HCT116 (cell line): ENCODE results near the gene MED15. TPM values are rescaled to one million over a fixed set of nuclear protein-coding genes. Genes with fewer than 3 reads are reported as not detected.

Experiments
- ATAC-seq: fragments of 200-7000 bp; cut with Tn5 transposase; 2 replicates; pipeline ENCODE4 v1.9.1; 2020; ENCODE audit warnings: mild to moderate bottlenecking, moderate library complexity
- BruUV-seq: library from RNA; stranded (reverse); fragments of 400-500 nt; replicated peaks from 2 replicates; lab custom pipeline; 2021; lab: Mats Ljungman, UMichigan
- CTCF ChIA-PET: fragments of 300-600 bp; sonication (Branson Sonifier 250); formaldehyde crosslinking; loops from one replicate; lab custom pipeline; 2021; ENCODE audit warnings: antibody characterized with exemption; lab: Charles Lee
- POLR2A ChIA-PET: fragments of 300-600, 350-600 bp; sonication (Branson Sonifier 250); formaldehyde crosslinking; loops from one replicate; lab custom pipeline; 2021; ENCODE audit warnings: antibody characterized with exemption; lab: Charles Lee
- RAD21 ChIA-PET, 2 experiments: fragments of 300-600 bp; sonication (Branson Sonifier 250); formaldehyde crosslinking; loops; one replicate each; lab custom pipeline; 2023; ENCODE audit warnings: low total read pairs in 2 of 2; ENCODE audit not compliant: uncharacterized antibody in 2 of 2, unreplicated experiment in 2 of 2, low non-redundant PET in 1 of 2; lab: Charles Lee
- DNase-seq: peaks from one replicate; pipeline ENCODE4 v3.0.0-alpha.2; 2010; ENCODE audit warnings: low read depth, low spot score
- H2AFZ ChIP-seq: fragments of 200-600 bp; shearing (Covaris generic), sonication (generic); 2 replicates; pipeline ENCODE4 v1.6.1; 2017; ENCODE audit warnings: low read depth, mixed run types, mixed read lengths, antibody characterized with exemption, low read length; ENCODE audit not compliant: poor library complexity, severe bottlenecking
- H3K27ac ChIP-seq: 2 replicates; pipeline ENCODE4 v1.5.1; 2012; ENCODE audit warnings: low read depth, low read length
- H3K27me3 ChIP-seq: fragments of 200-600 bp; sonication (generic); 2 replicates; pipeline ENCODE4 v1.6.1; 2016; ENCODE audit warnings: mixed run types, low read length, mixed read lengths; ENCODE audit not compliant: insufficient read depth
- H3K36me3 ChIP-seq, 2 experiments: fragments of 200-500 bp in 1 of 2; fragments of 200-600 bp in 1 of 2; sonication (Bioruptor generic) in 1 of 2; sonication (generic) in 1 of 2; 2 replicates each; pipeline versions ENCODE4 v1.5.1 to v1.6.1; 2014 to 2016; ENCODE audit warnings: low read length in 2 of 2, inconsistent platforms in 1 of 2, mixed read lengths in 1 of 2, mixed run types in 1 of 2; ENCODE audit not compliant: insufficient read depth in 2 of 2, control insufficient read depth in 1 of 2
- H3K4me1 ChIP-seq, 2 experiments: fragments of 200-600 bp in 1 of 2; sonication (generic) in 1 of 2; 2 replicates each; pipeline versions ENCODE4 v1.5.1 to v1.6.1; 2012 to 2017; ENCODE audit warnings: low read length in 2 of 2, inconsistent platforms in 1 of 2, mild to moderate bottlenecking in 1 of 2, mixed read lengths in 1 of 2, mixed run types in 1 of 2, moderate library complexity in 1 of 2; ENCODE audit not compliant: insufficient read depth in 2 of 2, control insufficient read depth in 1 of 2
- H3K4me2 ChIP-seq: fragments of 200-600 bp; sonication (generic); 2 replicates; pipeline ENCODE4 v1.6.1; 2017; ENCODE audit warnings: mixed run types, low read length, mixed read lengths
- H3K4me3 ChIP-seq, 2 experiments: fragments of 200-600 bp in 1 of 2; sonication (generic) in 1 of 2; replicated peaks in 1 of 2; 2 replicates each; pipeline ENCODE4 v1.5.1; 2011 to 2016; ENCODE audit warnings: low read length in 2 of 2, control low read depth in 1 of 2, low read depth in 1 of 2, mild to moderate bottlenecking in 1 of 2, mixed read lengths in 1 of 2, mixed run types in 1 of 2
- H3K79me2 ChIP-seq: fragments of 200-600 bp; sonication (generic); 2 replicates; pipeline ENCODE4 v1.6.1; 2017; ENCODE audit warnings: mild to moderate bottlenecking, mixed run types, low read length, moderate library complexity, mixed read lengths; ENCODE audit not compliant: insufficient read depth
- H3K9ac ChIP-seq: fragments of 200-600 bp; sonication (generic); 2 replicates; pipeline ENCODE4 v1.6.1; 2016; ENCODE audit warnings: low read length, mixed read lengths
- H3K9me2 ChIP-seq: fragments of 200-600 bp; sonication (generic), shearing (Covaris generic); 2 replicates; pipeline ENCODE4 v1.6.1; 2017; ENCODE audit warnings: mixed run types, mild to moderate bottlenecking, moderate library complexity; ENCODE audit not compliant: insufficient read depth
- H3K9me3 ChIP-seq, 2 experiments: fragments of 200-500 bp in 1 of 2; fragments of 200-600 bp in 1 of 2; sonication (Bioruptor generic) in 1 of 2; sonication (generic) in 1 of 2; 2 replicates each; pipeline ENCODE4 v1.6.1; 2014 to 2017; ENCODE audit warnings: low read length in 2 of 2, mixed read lengths in 2 of 2, inconsistent platforms in 1 of 2, low read depth in 1 of 2, mild to moderate bottlenecking in 1 of 2, mixed run types in 1 of 2, moderate library complexity in 1 of 2; ENCODE audit not compliant: control insufficient read depth in 1 of 2, insufficient read depth in 1 of 2
- H4K20me1 ChIP-seq: fragments of 200-600 bp; sonication (generic), shearing (Covaris generic); 2 replicates; pipeline ENCODE4 v1.6.1; 2017; ENCODE audit warnings: mixed run types, mild to moderate bottlenecking, moderate library complexity; ENCODE audit not compliant: insufficient read depth
- CEBPB ChIP-seq: IDR thresholded peaks from 2 replicates; pipeline ENCODE4 v1.6.1; 2012; ENCODE audit warnings: low read depth
- EZH2phosphoT487 ChIP-seq: fragments of 200-600 bp; IDR thresholded peaks from 2 replicates; pipeline ENCODE4 v1.6.1; 2018; ENCODE audit warnings: antibody characterized with exemption, borderline replicate concordance
- POLR2AphosphoS5 ChIP-seq: IDR thresholded peaks from 2 replicates; pipeline ENCODE4 v1.6.1; 2011; ENCODE audit warnings: mild to moderate bottlenecking, low read depth, low read length, moderate library complexity
- ZBTB33 ChIP-seq: IDR thresholded peaks from 2 replicates; pipeline ENCODE4 v1.6.1; 2011; ENCODE audit warnings: mild to moderate bottlenecking, low read length, moderate library complexity; ENCODE audit not compliant: insufficient replicate concordance; ENCODE audit errors: extremely low read depth
- ZNF274 ChIP-seq: fragments of 200-500 bp; sonication (Bioruptor generic); IDR thresholded peaks from 2 replicates; pipeline ENCODE4 v1.6.1; 2014; ENCODE audit warnings: mild to moderate bottlenecking, low read depth, low read length, inconsistent platforms
- intact Hi-C: fragments of 100-400 bp; cut with micrococcal nuclease; formaldehyde crosslinking; loops from 2 replicates; pipeline ENCODE4 v1.10.0; 2022
- total RNA-seq: library from RNA; stranded (reverse); gene quantifications from one replicate; pipeline ENCODE4 v1.2.1, GENCODE V29; 2021; ENCODE audit not compliant: unreplicated experiment

MED15 gene
- total RNA-seq, 1 experiment from 2014 or later, result 81.3 TPM

- ChIA-PET RAD21 (no interaction called here), POLR2A (no interaction called here), CTCF (interaction anchor here (2.3 kb wide), 1 partner anchor 15 kb away, joined by 5 read pairs; no protein-coding TSS in a partner anchor)
- Histone ChIP-seq H3K9me2 (no peaks in the 10 kb centered on the region), H2AFZ (no peak overlapping the region), H3K36me3 (no peaks in the 10 kb centered on the region; a peak in 1 of 4 replicates), H3K9ac (no peak overlapping the region), H3K4me1 (no peaks in the 10 kb centered on the region), H3K4me2 (no peak overlapping the region), H3K27ac (no peak overlapping the region), H3K79me2 (no peaks in the 10 kb centered on the region), H4K20me1 (no peaks in the 10 kb centered on the region), H3K9me3 (no peaks in the 10 kb centered on the region), H3K4me3 (no peak overlapping the region), H3K27me3 (no peaks in the 10 kb centered on the region)
- no peak for TF ChIP-seq POLR2AphosphoS5
- no peak for TF ChIP-seq EZH2phosphoT487
- no peak for TF ChIP-seq ZBTB33
- no peak for TF ChIP-seq CEBPB
- no peak for TF ChIP-seq ZNF274
- BruUV-seq, result no TSS peak
- ATAC-seq (no peak), DNase-seq (no peak)
- intact Hi-C loops, result no loop called here
Observed at GRCh38 chr22:20471126-20471833, 36.1 kb upstream of the MED15 start.
